Mammary epithelial cell (primary cell): ENCODE data around the gene PRAMEF9.
"Not testable (repeated sequence)": the region's sequence is repeated elsewhere in the genome, so short reads cannot be mapped to it uniquely, and the experiment has no call there.

Experiments used
- CTCF ChIP-seq, 2 donors: IDR thresholded peaks in 1 of 2; conservative IDR thresholded peaks in 1 of 2; 2 replicates each; pipeline ENCODE4 v1.5.1; 2011 to 2012; ENCODE audit warnings: inconsistent platforms in 2 of 2, low read length in 2 of 2, mild to moderate bottlenecking in 2 of 2, control low read depth in 1 of 2, low read depth in 1 of 2; ENCODE audit not compliant: insufficient read depth in 1 of 2; ENCODE audit errors: extremely low read depth in 1 of 2
- EZH2 ChIP-seq: IDR thresholded peaks from 2 replicates; pipeline ENCODE4 v1.6.1; 2012; ENCODE audit warnings: low read length, inconsistent platforms, borderline replicate concordance

DNA sequence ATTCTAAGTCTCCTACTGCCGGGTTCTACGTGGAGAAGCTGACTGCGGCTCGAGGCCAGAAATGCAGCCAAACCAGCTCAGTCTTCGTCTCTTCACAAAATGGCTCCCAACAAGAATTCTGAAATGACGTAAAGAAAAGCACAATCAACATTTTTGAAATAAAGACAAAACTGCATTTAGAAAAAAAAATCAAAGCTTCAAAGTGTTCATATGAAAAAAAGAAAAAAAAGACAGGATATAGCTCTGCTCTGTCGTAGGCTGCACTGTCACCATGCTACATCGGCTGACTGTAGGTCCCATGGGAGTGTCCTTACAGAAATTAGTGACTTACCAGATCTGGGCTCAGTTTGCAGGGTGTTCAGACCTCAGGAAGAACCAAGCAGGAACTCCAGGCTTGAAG, 6.1 kb upstream of the PRAMEF9 start, which contains the start of gene HNRNPCL4:
- not testable (repeated sequence) for TF ChIP-seq CTCF (conservative IDR thresholded peaks at IDR 0.05 in 1 of 2, IDR thresholded peaks at IDR 0.05 in 1 of 2; ENCODE audit: extremely low read depth in 1 of 2, insufficient read depth in 1 of 2, low read depth in 1 of 2, low read length in 2 of 2); EZH2
